Natural killer cell (primary cell): Measurements from ENCODE around the gene CYP2R1. TPM values are rescaled to one million over a fixed set of nuclear protein-coding genes. Genes with fewer than 3 reads are reported as not detected.

ENCODE experiments used
- ATAC-seq, 3 donors: fragments of 150-1000 bp in 2 of 3; fragments of 200-7000 bp in 1 of 3; cut with Tn5 transposase; 1 replicate in 1 of 3; 2 replicates in 2 of 3; pipeline ENCODE4 v1.10.0; 2021; ENCODE audit warnings: mild to moderate bottlenecking in 2 of 3, moderate library complexity in 2 of 3
- DNase-seq, 2 donors: peaks; one replicate each; pipeline versions ENCODE4 v3.0.0 to v3.0.0-alpha.2; 2013 to 2021; ENCODE audit warnings: mixed read lengths in 1 of 2
- H3K27ac ChIP-seq: one replicate; pipeline ENCODE4 v1.5.1; 2013; ENCODE audit warnings: mild to moderate bottlenecking, low read length
- H3K27me3 ChIP-seq: one replicate; pipeline ENCODE4 v1.6.1; 2013; ENCODE audit warnings: low read length; ENCODE audit not compliant: control insufficient read depth, insufficient read depth
- H3K36me3 ChIP-seq: one replicate; pipeline ENCODE4 v1.6.1; 2013; ENCODE audit warnings: low read length; ENCODE audit not compliant: control insufficient read depth, insufficient read depth
- H3K4me1 ChIP-seq: one replicate; pipeline ENCODE4 v1.6.1; 2013; ENCODE audit warnings: low read length; ENCODE audit not compliant: control insufficient read depth, insufficient read depth
- H3K4me3 ChIP-seq: one replicate; pipeline ENCODE4 v1.5.1; 2013; ENCODE audit warnings: low read length
- H3K9me3 ChIP-seq: one replicate; pipeline ENCODE4 v1.6.1; 2013; ENCODE audit warnings: low read length; ENCODE audit not compliant: control insufficient read depth, insufficient read depth
- H3K27ac Mint-ChIP-seq, 2 donors: one replicate each; pipeline ENCODE4 v1.8.0; 2022; ENCODE audit warnings: mild to moderate bottlenecking in 2 of 2, mixed read lengths in 2 of 2, moderate library complexity in 1 of 2
- H3K27me3 Mint-ChIP-seq, 2 donors: one replicate each; pipeline ENCODE4 v1.8.0; 2022; ENCODE audit warnings: low read depth in 2 of 2, mixed read lengths in 2 of 2
- H3K36me3 Mint-ChIP-seq: one replicate; pipeline ENCODE4 v1.8.0; 2022; ENCODE audit warnings: mixed read lengths
- H3K4me1 Mint-ChIP-seq, 2 donors: one replicate each; pipeline ENCODE4 v1.8.0; 2022; ENCODE audit warnings: mixed read lengths in 2 of 2
- H3K4me3 Mint-ChIP-seq: one replicate; pipeline ENCODE4 v1.8.0; 2022; ENCODE audit warnings: mild to moderate bottlenecking, moderate library complexity, mixed read lengths
- H3K9me3 Mint-ChIP-seq, 2 donors: one replicate each; pipeline ENCODE4 v1.8.0; 2022; ENCODE audit warnings: mixed read lengths in 2 of 2
- CTCF ChIP-seq: fragments of 200-600 bp; IDR thresholded peaks from one replicate; pipeline ENCODE4 v1.8.0; 2022; ENCODE audit warnings: antibody characterized with exemption
- WGBS: methylation state at CpG from one replicate; pipeline ENCODE4 v1.1.7; 2013; ENCODE audit warnings: missing lambda C conversion rate; ENCODE audit not compliant: insufficient coverage; 5-methylcytosine and 5-hydroxymethylcytosine counted together
- intact Hi-C: fragments of 100-400 bp; cut with micrococcal nuclease; formaldehyde crosslinking; loops from one replicate; pipeline ENCODE4 v1.14.2; 2022
- total RNA-seq, 4 donors: library from RNA; stranded (reverse); fragments of 120-200 nt in 1 of 4; gene quantifications; one replicate each; pipeline versions ENCODE4 v1.2.3 to v1.2.4, GENCODE V29; 2013 to 2022

The CYP2R1 gene
- total RNA-seq = 10 to 100 TPM; 14.9 to 20.3 (median 16.2) TPM
- total RNA-seq (2013) = 42.4 TPM

DNA sequence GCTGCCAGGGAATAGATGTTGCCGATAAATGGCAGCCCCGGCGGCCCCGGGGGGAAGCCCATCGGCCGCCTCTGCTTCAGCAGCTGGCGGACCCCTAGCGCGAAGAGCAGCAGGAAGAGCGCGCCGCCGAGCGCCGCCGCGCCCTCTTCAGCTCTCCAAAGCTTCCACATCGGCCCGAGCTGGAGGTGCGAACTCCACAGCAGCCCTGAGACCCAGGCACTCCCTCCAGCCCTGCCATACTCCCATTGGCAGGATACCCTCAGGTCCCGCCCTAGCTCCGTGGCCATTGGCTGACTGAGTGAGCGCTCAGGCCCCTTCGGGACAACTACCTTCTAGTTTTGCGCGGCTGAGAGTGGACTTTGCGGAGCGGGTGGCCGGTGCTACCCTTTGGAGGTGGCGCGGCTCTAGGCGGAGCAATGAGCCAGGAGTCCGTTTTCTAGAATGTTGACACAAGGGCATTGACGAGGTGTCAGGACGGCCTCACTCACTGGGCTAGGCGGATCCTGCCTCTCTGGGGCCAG, at the start of gene CYP2R1:
CYP2R1 (minus strand) TSS at position 196 of the 521 bp plus-strand sequence; CDS start at position 170, 26 bp downstream.
- TF ChIP-seq CTCF = no peak
- ATAC-seq (peak; percentile 79 to 94 (median 86)), DNase-seq (peak; percentile 90 to 94)
- Mint-ChIP-seq H3K27ac (peak within 1 kb of the TSS; percentile 95 to 98), H3K4me3 (peak within 1 kb of the TSS; percentile 96), H3K36me3 (no peaks in the 10 kb centered on the region), H3K9me3 (no peaks in the 10 kb centered on the region), H3K4me1 (peaks cover 23 to 40% of the 10 kb centered on the region in 2 donors), H3K27me3 (no peaks in the 10 kb centered on the region)
- Histone ChIP-seq H3K4me3 (peak within 1 kb of the TSS; percentile 87), H3K27me3 (no peaks in the 10 kb centered on the region), H3K36me3 (no peaks in the 10 kb centered on the region), H3K27ac (peak within 1 kb of the TSS; percentile 92), H3K4me1 (peaks cover 11% of the 10 kb centered on the region), H3K9me3 (no peaks in the 10 kb centered on the region)
- intact Hi-C loops = loop anchor here (1.0 to 5.0 kb wide), 4 partner anchors 13 to 395 kb away; partner anchors contain the start of gene COPB1
- 0% methylated on average over 36 of the region's 36 CpGs for WGBS

GRCh38 chr11:14938936-14939335, 46.9 kb upstream of the CYP2R1 start:
- H3K4me3 ChIP-seq = no peak overlapping the region
- Mint-ChIP-seq H3K9me3 (no peaks in the 10 kb centered on the region), H3K4me1 (no peaks in the 10 kb centered on the region), H3K4me3 (no peak overlapping the region), H3K27me3 (peaks cover 0 to 7% of the 10 kb centered on the region in 2 donors), H3K36me3 (no peaks in the 10 kb centered on the region), H3K27ac (no peak overlapping the region)
- 71% methylated on average over 1 of the region's 1 CpG for WGBS
- no peak for DNase-seq
- ATAC-seq = no peak
- H3K4me1 ChIP-seq = no peaks in the 10 kb centered on the region
- no peaks in the 10 kb centered on the region for H3K36me3 ChIP-seq
- intact Hi-C loops = no loop called here
- H3K9me3 ChIP-seq = no peaks in the 10 kb centered on the region
- H3K27me3 ChIP-seq = no peaks in the 10 kb centered on the region
- TF ChIP-seq CTCF = no peak
- no peak overlapping the region for H3K27ac ChIP-seq

GRCh38 chr11:14934641-14935351, 42.8 kb upstream of the CYP2R1 start:
- Mint-ChIP-seq H3K27ac (no peak overlapping the region), H3K4me3 (no peak overlapping the region), H3K4me1 (no peaks in the 10 kb centered on the region), H3K9me3 (no peaks in the 10 kb centered on the region), H3K36me3 (no peaks in the 10 kb centered on the region), H3K27me3 (peaks cover 2 to 28% of the 10 kb centered on the region in 2 donors)
- 100% methylated on average over 1 of the region's 1 CpG for WGBS
- Histone ChIP-seq H3K27me3 (no peaks in the 10 kb centered on the region), H3K36me3 (no peaks in the 10 kb centered on the region), H3K4me3 (no peak overlapping the region), H3K9me3 (no peaks in the 10 kb centered on the region), H3K27ac (no peak overlapping the region), H3K4me1 (no peaks in the 10 kb centered on the region)
- ATAC-seq = no peak
- DNase-seq = no peak
- TF ChIP-seq CTCF = no peak
- intact Hi-C loops = no loop called here
